GM12892 (cell line): ENCODE data around the gene TMEM17.
"Not testable (repeated sequence)": the region's sequence is repeated elsewhere in the genome, so short reads cannot be mapped to it uniquely, and the experiment has no call there.

Experiments used
- POLR2A ChIP-seq: IDR thresholded peaks from 2 replicates; pipeline ENCODE4 v1.6.1; 2011; ENCODE audit warnings: low read depth, low read length, control low read depth
- POLR2AphosphoS5 ChIP-seq: IDR thresholded peaks from 2 replicates; pipeline ENCODE4 v1.6.1; 2011; ENCODE audit warnings: low read depth, low read length, control low read depth
- TAF1 ChIP-seq: IDR thresholded peaks from 2 replicates; pipeline ENCODE4 v1.6.1; 2011; ENCODE audit warnings: low read depth, mild to moderate bottlenecking, control low read depth, low read length, borderline replicate concordance

DNA sequence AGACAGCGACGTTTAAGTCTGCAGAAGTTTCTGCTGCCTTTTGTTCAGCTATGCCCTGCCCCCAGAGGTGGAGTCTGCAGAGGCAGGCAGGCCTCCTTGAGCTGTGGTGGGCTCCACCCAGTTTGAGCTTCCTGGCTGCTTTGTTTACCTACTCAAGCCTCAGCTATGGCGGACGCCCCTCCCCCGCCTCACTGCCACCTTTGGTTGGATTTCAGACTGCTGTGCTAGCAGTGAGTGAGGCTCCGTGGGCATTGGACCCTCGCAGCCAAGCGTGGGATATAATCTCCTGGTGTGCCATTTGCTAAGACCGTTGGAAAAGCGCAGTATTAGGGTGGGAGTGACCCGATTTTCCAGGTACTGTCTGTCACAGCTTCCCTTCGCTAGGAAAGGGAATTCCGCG is 15.1 kb upstream of the TMEM17 start:
- TF ChIP-seq POLR2A, POLR2AphosphoS5, TAF1: not testable (repeated sequence)
